DMS 273 (cell line): ENCODE data around the gene ANKRD11.
"Not testable (repeated sequence)": the region's sequence is repeated elsewhere in the genome, so short reads cannot be mapped to it uniquely, and the experiment has no call there.

ENCODE experiments used
- DNase-seq: peaks from one replicate; lab custom pipeline; 2025; ENCODE audit not compliant: unreplicated experiment; lab: John Stamatoyannopoulos, UW

The ANKRD11 gene

DNA sequence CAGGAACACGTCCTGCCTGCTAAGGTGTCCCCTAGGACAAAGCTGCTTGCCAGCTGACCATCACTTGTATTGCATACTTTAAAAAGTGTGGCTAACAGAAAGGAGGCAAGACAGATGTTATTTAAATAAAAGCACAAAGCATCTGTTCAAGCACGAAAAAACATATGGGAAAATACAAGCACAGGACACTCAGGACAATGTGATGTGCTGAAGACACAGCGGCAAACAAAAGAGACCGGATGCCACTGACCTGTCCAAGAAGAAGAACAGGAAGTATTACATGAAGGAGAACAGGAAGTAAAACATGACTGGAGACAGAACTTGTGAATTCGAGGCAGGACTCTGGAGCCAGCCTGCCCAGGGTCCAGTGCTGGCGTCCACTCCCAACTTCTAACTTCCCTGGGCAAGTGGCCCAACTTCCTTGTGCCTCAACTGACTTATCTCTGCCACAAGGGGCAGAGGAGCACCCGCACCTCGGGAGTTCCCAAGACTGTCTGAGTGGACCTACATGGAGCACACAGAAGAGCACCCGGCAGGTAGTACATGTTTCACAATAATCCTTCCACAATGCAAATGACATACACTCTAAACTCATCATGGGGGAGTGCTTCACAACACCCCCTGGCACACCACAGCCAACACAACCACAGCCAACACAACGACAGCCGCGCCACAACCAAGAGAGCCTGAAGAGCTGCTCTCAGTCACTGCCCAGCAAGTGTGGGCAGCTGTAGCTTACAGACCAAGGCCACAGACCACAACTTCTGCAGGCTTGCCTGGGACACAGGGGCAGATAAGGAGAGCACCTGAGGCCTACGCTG is 36.6 kb downstream of the ANKRD11 start:
- peak; percentile 62 for DNase-seq

- no peak for DNase-seq
Measured at GRCh38 chr16:89452925-89453324, 37.4 kb downstream of the ANKRD11 start.

- no peak for DNase-seq
Measured at GRCh38 chr16:89452241-89452640, 38.1 kb downstream of the ANKRD11 start.

DNA sequence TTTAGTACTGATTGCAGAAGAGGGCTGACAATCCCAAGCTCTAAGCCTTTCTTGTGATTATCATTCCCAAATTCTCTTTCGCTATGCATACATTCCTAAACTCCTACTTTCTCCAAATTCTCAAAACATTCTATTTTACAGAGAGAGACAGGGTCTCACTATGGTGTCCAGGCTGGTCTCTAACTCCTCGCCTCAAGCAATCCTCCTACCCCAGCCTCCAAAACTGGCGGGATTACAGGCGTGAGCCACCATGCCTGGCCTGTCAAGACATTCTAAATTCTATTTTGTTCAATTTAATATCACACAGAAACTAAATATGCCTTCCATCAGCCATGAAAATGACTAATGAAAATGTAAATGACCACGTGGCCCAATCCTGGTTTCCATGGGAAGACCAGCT is 39.8 kb downstream of the ANKRD11 start:
- no peak for DNase-seq

- DNase-seq: no peak
Measured at GRCh38 chr16:89449726-89450335, 40.5 kb downstream of the ANKRD11 start.

- peak; percentile 85 for DNase-seq
Measured at GRCh38 chr16:89448656-89449055, 41.7 kb downstream of the ANKRD11 start.

DNA sequence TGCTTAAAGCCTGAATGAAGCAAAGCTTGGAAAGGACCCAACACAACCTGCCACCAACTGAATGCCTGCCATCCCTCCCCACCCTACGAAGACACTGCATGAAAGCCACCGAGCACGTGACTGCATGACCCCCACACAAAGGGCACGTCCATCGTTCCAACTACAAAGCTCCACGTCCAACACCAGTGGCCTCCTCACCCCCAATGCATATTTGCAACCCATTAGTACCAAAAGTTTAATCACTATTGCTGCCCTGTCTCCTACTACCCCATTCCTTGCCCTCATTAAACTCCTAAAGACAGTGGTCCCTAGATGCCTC is 43.4 kb downstream of the ANKRD11 start:
- DNase-seq: no peak

DNA sequence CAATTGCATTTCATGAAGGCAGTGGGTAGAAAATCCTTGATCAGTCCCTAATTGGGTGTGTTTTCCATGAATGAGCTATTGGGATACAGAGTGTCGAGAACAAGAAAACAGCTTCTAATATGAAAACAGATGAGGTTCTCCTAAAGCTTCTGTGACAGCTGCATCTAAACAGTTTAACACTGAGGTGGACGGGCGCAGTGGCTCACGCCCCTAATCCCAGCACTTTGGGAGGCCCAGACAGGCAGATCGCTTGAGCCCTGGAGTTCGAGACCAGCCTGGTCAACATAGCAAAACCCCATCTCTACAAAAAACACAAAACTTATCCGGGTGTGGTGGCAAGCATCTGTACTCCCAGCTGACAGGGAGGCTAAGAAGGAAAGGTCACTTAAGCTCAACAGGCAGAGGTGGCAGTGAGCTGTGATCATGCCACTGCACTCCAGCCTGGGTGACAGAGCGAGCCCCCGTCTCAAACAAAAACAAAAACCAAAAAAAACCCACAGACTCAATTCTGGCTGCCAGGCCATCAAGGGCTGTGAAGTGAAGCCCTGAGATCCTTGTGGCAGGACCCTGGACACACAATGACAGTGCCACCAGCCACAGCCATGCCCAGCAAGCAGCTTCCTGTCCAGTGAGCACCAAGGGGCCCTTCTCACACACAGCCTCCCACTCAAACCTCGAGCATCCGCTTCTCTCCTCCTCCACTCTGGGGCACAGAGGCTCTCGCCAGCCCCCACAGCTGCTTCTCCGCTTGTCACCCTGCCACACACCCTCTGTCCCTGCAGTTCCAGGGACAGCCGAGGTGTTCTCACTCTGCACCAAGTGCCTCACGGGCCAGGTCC is 44.0 kb downstream of the ANKRD11 start:
- no peak for DNase-seq

DNA sequence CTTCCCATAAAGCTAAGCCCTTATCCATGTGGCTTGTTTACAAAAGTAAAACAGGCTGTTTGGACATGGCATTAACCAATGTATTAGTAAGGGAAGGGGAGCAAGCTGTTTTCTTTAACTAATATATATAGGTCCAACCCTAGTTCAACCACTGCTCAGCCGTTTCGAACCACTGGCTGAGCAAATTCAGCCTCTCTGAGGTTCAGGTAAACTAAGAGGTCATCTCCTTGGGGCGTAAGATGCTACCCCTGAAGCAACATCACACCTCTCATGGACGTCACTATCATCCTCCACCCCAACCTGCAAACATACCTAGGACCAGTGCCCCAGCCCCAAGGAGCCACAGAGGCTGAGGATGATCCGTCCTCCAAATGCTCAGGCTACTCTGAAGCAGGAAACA is 45.2 kb downstream of the ANKRD11 start:
- no peak for DNase-seq

DNA sequence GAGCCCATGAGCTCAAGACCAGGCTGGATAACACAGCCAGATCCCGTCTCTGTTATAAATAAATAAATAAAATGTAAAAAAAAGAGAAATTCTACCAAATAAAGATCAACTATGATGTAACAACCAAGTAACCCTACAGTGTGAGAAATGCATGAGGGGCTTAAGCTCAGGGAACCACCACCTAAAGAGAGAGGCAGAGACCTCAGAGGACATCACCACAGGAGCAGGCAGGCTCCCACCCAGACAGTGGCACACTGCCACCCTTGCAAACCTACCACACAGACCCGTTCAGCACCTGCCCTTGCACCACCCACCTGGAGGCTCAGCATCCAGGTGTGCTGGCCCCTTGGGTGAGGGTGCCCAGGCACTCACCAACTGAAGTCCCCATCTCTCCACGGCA is 45.6 kb downstream of the ANKRD11 start:
- no peak for DNase-seq

DNA sequence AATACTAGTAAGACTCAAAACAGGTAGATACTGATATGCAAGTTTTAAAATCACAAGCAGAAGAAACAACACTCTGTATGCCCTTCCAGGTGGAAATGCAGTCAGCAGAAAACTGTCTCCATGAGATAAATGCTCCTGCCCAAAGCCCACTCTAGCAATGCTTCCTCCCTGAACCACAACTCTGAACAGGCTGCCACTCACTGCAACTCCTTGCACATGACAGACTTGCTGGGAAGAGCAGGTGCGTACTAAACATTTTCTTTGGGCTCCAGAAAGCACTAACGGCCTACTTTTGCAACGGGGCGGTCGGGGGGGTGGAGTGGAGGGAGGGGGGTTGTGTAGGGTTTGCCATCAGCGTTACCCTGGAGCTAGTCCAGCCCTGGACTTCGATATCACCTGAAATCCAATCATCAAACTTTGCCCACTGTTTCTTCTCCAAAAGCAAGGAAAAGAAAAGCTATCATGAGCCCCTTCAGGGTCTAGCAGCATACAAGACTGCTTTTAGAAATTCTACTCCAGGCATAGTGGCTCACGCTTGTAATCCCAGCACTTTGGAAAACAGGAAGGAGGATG is 46.1 kb downstream of the ANKRD11 start:
- DNase-seq: peak; percentile 47

GRCh38 chr16:89443727-89444084 is 46.7 kb downstream of the ANKRD11 start:
- DNase-seq: peak; percentile 75

- DNase-seq: peak; percentile 88
Measured at GRCh38 chr16:89442990-89443726, 47.2 kb downstream of the ANKRD11 start.

DNA sequence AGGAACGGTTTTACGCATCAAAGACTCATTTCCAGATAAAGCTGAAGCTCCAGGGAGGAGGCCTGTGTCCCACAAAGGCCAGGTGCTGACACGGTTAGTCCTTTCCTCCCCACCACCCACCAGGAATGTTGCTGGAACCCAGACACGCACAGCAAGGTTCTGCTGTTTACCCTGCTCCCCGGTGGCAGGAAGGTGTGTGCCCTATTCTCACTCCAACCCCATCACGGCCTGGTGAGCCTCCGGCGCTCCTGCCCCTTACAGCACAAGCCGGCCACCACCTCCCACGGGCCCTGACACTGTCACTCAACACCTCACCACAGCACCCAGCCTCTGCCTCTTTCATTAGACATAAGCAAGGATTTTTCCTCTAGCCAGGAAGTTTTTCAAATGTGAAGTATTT is 47.8 kb downstream of the ANKRD11 start:
- DNase-seq: no peak

- no peak for DNase-seq
Measured at GRCh38 chr16:89439659-89440058, 50.7 kb downstream of the ANKRD11 start.

- DNase-seq: no peak
Measured at GRCh38 chr16:89437991-89438390, 52.4 kb downstream of the ANKRD11 start.

GRCh38 chr16:89437251-89437987 is 52.9 kb downstream of the ANKRD11 start:
- DNase-seq: no peak

DNA sequence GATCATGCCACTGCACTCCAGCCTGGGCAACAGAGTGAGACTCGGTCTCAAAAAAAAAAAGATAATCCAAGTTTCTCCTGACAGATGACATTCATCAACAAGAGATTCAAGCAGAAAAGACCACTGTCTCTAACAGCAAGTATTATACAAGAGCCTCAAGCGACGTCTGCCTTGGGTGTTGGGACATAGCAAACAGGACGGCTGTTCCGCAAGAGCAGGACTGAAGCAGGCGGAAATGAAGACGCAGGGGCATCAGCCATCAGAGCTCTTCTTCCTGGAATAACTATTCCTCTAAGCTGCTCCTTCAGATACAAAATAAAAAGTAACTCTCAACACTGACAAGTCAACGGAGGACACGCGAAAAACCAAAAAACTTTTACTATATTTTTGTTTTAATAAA is 54.0 kb downstream of the ANKRD11 start:
- no peak for DNase-seq

- DNase-seq: not testable (repeated sequence)
Measured at GRCh38 chr16:89435059-89435458, 55.3 kb downstream of the ANKRD11 start.

DNA sequence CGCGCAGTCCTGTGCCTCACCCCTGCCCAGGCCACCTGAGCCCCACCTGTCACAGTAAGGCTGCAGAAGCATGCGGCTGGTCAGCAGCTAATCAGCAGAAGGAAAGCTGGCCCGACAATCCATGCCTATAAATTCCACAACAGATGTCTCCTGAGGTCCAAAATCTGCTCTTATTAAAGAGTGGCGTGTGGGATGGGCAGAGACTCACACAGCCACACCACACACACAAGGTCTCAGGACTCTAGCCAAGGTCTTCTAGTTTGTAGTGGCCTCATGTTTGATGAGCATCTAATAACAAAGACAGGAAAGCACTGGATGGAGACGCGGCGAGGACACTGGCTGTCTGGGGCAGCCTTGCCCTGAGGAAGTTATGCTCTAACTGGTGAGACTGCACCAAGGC is 55.9 kb downstream of the ANKRD11 start:
- DNase-seq: no peak
